Femur (tissue), 1 donor: ENCODE measurements around the gene HMCN2.

ENCODE experiments used
- DNase-seq: peaks from one replicate; pipeline ENCODE4 v3.0.0-alpha.2; 2017

The HMCN2 gene

DNA sequence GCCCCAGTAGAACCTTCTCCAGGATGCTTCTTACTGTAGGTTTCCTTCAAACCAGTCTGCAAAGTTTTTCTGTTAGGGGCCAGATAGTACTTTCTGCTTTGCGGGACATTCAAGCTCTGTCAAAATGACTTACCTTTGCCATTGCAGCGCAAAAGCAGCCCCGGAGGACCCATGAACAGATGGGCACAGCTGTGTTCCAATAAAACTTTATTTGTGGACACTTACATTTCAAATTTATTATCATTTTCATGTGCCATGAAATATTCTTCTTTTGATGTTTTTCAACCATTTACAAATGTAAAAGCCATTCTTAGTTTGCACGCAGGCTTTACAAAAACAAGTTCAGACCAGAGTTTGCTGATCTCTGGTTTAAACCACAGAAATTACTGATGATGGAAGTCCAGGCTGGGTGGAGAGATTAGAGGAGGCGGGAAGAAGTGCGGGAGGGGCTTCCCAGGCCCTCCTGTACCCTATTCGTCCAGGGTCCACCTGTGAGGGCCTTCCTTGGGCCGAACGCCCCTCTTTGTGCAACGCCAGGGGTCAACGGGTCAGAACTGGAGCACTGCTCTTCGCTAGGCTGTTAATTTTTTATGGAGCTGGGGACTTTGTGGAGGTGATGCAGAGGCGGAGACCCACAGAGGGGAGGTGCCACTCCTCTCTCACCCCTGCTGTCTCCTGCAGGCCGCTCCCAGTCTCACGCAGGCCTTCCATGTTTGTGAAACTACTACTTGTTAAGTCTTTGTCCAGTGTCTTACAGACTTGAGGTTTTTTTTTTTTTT is 171.6 kb downstream of the HMCN2 start:
- DNase-seq, result no peak

DNA sequence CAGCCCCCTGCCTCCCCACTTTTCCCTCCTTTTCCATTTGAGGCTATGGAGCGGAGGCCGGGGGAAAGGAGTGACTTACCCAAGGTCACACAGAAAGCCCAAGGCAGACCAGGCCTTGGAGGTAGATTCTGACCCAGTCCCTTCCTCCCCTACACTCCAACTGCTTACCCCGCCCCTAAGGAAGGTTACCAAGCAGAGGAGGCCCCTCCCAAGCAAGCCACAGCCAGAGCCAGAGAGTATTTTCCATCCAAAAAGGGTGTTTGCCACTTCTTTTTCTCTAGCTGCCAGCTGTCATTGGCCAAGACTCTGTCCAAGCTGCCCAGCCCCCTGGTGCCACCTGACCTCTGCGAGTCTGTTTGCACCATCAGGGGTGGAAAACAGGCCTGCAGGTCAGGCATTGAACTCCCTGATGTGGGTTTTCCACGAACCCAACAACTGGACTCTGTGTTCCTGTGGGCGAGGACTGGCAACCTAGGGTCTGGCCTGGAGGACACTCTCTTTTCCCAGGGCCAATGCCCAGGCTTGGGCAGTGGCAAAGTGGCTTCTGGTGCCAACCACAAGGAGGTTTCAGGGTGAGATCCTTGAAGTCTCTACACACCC is 172.9 kb downstream of the HMCN2 start:
- DNase-seq, result no peak

DNA sequence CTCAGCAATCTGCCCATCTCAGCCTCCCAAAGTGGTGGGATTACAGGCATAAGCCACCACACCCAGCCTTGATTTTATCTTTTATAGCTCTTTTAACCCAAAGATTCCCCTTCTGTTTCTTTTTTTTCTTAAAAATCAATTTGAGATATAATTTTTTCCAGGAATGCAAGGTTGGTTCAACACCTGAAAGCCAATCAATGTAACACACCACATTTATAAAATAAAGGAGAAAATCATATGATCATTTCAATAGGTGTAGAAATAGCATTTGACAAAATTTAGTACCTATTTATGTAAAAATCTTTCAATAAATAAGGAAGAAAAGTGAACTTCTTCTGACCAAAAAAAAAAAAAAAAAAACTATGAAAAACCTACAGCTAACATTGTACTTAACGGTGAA is 175.5 kb downstream of the HMCN2 start:
- DNase-seq, result no peak

DNA sequence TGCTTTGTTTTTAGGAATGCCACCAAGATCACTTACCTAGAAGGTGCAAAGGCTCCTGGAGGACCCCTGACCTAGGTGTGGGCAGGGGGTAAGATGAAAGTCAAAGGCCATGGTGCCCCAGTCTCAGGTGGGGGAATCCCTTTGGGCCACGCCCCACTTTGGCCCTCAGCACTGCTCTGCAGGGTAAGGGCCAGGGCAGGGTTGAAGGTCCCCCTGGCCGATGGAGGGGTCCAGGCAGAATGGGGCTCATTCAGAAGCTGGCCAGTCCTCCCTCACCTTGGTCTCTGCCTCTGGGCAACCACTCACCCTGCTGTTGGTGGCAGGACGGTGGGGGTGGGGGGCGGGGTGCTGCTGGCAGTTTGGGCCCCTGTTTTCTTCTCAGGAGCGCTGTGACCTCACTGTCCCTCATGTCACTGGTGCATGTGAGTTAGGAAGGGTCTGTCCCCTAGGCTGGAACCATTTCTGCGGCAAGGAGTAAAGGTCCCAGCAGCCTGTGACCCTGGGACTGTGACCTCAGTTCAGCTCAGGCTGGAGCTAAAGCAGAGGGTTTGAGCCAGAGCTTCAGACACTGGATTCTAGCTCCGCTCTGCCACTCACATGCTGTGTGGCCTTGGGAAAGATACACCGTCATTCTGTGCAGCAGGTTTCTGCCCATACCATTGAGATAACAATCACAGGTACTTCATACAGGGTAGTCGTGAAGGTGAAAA is 177.3 kb downstream of the HMCN2 start:
- no peak for DNase-seq

DNA sequence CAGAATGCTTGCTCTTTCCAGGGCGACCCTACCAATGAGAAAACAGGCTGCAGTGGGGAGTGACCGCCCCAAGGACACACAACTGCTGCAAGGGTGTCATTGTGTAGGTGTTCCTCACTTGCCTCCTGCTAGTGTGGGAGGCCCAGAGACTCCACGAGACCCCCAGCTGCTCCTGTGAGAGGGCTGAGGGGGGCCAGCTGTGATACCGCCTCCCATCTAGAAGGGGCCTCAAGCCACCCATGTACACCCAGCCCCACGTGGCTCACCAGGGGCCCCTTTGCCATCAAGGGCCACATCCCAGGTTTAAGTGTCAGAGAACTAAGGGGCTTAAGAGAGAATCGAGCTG is 177.9 kb downstream of the HMCN2 start:
- DNase-seq, result no peak

DNA sequence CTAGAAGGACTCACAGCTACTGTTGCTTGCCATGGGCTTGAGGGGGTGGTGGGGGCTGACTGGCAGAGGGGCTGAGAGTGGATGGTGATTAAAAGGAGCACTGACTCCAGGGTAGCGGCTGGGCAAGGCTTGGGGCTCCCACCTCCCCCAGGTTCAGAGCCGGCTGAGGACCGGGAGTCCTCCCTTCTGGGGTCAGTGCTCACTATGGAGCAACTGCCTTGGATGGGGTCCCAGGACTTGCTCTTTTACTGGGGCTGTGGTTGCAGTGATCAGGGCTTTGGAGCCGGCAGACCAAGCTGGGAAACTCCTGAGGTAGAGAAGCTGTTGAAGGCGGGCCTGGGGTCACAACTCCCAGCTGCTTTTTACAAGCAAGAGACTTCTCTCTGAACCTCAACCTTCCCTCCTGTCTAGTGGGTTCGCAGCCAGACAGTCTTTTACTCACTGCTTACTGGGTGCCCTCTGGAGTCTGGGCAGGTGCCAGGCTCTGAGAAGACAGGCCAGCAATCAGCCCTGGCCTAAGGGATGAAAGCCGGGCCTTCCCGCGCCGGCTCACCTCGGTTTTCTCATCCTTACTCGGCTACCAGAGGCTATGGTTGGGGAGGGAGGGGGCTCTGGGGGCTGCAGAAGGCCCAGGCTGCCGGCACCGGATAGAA is 178.4 kb downstream of the HMCN2 start:
- no peak for DNase-seq

DNA sequence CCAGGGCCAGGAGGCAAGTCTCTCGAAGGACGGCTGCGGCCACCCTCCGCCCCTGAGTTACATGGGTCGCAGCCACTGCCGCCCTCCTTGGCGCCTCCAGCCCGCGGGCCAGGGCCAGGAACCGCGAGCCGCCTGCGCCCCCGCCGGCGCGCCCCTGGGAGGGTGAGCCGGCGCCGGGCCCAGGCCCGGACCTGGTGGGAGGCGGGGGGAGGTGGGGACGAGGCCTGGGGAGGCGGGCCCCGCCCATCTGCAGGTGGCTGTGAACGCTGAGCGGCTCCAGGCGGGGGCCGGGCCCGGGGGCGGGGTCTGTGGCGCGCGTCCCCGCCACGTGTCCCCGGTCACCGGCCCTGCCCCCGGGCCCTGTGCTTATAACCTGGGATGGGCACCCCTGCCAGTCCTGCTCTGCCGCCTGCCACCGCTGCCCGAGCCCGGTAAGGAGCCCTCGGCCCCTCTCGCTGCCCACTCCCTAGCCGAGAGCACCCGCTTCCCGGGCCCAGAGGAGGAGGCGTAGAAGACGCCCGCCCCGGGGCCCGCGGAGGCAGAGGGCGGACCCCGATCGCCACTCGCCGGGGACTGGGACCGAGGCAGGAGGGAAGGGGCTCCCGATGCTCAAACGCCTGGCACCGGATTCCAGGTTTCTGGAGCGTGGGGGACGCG is 179.1 kb downstream of the HMCN2 start, which contains the start of gene ASS1:
ASS1 (plus strand) TSS at position 397 of the 657 bp plus-strand sequence. CDS start 7,268 bp downstream, outside the sequence.
- DNase-seq, result peak; percentile 76

DNA sequence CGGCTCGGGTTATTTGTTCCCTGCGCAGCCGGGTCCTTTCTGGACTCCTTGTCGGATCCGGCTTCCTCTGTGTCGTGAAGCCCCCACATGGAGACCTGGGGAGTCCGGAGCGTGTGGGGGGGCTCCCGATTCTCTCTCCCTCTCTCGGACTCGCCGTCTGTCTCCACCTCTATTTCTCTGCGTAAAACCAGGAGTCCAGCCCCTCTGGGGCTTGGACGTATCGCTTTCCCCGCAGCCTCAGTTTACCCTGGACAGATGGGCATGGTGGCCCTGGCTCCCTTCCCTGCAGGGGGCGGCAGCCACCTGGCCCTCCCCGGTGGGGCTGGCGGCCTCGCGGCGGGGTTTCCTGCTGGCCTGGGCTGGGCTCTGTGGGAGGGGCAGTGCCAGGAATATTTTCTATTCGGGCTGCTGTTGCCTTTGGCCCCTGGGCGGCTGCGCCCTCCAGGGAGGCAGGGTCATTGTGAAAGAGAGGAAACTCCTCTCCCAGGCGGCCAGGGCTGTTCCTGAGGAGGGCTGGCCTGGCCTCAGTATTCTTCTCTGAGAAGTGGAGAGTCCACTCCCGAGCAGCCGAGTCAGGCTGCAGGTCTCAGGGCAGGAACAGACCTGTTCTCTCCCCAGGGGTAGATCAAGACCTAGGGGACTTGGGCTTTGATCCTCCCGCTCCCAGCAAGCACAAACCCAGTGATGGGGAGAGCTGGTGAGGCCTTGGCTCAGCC is 179.9 kb downstream of the HMCN2 start:
- peak; percentile 64 for DNase-seq

DNA sequence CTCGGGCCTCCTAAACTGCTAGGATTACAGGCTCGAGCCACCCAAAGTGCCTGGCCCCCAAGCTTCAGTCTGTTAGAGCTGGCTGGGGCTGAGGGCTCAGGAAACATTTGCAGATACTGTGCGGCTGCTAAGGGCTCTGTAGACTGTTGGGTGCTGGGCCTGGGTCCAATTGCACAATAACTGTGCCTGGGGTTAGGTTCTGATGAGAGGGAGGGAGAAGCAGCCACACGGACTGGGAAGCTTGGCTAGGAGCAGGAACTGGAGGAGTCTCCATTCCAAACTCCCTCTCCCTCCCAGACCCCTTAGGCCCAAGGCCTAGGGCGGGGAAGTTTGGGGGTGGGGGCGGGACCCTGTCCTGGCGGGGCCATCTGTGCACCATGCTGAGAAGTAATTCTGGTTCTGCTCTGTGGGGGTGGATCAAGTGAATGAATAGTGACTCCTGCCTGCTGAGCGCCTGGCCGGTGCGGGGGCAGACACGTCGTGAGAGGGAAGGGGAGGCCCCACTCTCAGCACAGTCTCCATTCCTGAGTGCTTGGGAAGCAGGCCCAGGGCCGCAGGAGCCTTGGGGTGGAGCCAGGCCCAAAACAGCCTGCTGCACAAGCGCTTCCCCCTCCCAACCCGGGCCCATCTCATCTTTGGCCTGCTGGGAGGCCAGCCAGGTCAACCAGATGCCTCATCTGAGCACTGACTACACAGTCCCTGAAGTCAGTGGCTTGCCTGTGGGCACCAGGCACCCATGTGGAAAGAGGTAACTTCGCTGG is 180.7 kb downstream of the HMCN2 start:
- peak; percentile 91 for DNase-seq

DNA sequence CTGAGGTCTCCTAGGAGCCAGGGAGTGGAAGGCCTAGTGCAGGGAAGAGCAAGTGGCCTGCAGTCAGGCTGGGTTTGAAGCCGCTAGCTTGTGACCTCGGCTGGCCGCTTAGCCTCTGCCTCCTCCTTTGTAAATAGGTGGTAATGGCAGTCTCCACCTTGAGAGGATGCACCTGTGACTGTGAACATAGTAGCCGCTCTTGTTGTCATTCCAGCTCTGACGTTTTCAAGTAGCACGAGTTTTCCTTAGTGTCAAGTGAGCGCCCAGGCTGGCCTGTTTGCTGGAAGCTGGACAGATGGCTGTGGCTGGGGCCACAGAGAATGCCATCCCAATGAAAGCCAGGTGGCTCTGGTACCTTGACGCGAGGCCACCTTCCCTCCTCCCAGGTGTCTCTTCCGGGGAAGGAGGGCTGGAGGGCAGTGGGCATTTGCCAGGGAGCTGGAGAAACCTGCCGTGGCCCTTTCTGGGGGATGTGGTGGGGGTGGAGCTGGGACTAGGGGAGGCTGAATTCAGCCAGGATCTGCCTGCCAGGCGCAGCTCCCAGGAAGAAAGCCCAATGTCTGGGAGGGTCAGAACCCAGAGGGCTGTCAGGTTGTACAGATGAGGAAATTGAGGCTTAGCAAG is 181.7 kb downstream of the HMCN2 start:
- DNase-seq, result no peak

DNA sequence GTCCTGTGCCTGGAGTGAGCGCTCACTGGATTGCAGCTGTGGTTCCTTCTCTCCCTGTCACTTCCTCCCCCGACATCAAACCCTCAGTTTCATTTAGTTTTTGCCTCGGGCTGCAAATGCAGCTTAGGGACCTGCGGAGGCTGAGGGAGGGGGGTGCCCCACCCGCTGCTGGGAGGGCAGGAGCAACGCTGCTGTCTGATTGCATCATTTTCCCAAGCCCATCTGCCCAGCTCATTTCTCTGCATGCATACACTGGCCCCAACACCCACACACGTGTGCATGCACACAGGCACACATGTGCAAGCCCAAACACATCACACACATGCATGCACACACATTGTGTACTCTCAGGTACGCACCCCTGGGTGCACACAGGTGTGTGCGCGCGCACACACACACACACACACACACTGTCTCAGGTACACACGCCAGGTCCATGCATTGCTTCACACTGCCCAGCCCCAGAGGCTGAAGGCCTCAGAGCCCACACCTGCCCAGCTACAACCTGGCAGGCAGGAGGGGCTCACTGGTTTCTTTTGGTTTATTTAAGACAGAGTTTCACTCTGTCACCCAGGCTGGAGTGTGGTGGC is 182.6 kb downstream of the HMCN2 start:
- DNase-seq, result no peak

DNA sequence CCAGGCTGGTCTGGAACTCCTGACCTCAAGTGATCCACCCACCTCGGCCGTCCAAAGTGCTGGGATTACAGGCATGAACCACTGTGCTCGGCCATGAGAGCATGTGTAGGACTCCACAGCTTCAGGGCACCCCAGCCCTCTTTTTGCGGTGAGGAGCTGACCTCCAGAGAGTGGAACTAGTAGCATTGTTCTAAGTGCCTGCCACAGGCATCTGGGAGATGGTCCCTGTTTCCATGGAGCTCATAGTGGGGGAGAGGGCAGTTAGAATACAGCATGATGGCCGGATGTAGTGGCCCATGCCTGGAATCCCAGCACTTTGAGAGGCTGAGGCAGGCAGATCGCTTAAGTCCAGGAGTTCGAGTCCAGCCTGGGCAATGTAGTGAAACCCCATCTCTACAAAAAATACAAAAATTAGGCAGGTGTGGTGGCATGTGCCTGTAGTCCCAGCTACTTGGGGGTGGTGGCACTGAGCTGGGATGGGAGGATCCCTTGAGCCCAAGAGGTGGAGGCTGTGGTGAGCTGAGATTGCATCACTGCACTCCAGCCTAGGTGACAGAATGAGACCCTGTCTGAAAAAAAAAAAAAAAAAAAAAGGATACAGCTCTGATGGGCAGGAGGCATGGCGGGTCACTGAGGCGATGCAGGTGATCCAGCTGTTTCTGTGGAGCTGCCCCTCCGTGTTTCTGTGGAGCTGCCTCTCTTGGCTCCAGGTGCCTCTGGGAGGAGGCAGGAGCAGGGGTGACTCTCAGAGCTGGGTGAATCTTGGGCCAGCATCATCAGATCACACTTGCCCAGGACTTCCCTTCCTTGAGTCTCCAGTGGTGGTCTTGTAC is 183.4 kb downstream of the HMCN2 start:
- DNase-seq, result no peak

DNA sequence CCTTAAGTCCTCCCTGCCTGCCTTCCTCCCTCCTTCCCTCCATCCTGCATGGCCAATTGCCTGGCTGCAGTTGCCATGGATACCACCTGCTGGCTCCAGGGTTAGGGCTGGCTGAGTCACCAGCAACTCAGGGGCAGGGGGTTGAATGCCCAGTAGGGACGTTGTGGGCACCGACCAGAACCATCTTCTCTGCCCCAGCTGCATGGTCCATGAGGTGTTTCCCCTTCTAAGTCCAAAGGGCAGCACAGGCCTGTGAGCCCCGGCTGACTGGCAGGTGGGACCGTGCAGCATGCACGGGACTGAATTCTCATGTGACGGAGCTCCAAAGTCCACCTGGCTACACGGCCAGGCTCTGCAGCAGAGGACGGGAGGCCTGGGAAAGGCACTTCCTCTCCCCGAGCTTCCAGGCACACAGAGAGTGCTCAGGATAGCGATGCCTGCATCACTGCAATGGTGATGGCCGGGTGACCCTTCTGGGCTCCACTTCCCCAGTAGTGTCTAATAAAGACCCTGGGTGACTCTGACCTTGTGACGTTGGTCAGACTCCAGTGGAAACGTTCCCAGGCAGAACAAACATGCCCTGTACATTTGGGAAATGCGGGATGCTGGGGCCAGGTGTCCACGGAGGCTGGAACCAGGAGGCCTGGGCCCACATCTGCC is 184.9 kb downstream of the HMCN2 start:
- DNase-seq, result no peak

DNA sequence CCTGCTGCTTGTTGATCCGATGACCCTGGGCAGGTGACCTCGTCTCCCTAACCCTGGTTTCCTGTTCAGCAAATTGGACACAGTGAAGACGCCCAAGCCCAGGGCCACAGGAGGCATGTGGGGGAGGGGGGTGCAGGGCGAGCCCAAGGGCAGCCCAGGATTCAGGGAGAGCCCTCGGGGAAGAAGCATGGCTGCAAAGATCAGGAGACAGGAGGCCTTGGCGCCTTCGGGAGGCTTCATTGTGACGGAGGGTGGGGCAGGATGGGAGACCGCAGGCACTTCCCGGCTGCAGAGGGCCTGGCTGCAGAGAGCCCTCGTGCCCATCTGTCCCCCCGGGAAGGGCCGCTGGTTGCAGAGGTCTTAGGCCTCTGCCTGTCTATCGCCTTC is 185.4 kb downstream of the HMCN2 start:
- DNase-seq, result no peak

DNA sequence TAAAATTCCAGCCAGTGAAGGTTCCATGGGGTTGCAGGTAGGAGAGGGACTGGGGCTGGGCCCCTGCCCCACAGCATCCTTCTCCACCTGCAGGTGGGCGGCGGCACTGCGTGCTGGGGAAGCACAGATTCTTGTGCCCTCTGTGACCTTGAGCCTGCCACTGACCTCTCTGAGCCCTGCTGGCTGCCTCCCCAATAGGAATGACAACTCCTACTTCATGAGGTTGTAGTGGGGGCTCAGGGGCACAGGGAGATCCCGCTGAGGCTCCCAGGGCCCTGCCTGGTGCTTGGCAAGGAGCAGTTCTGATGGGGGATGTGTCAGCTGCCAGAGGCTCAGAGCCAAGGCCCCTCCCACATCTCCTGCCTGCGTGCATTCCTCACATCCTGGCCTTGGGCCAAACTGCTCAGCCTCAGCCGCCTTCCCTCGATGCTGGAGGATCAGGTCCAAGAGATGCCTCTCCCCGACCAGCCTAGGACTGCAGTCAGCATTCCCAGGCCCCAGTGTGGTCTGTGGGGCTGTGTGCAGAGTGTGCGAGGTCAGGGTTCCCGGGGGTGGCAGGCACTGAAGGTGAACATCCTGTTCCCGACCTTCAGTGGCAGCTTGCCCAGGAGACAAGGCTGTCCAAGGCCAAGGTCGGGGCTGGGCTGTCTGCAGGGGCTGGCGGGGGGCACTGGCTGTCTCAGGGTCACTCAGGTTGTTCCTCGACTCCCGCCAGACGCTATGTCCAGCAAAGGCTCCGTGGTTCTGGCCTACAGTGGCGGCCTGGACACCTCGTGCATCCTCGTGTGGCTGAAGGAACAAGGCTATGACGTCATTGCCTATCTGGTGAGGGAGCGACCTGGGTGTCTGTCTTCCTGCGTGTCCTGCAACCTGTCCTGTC is 186.2 kb downstream of the HMCN2 start:
- peak; percentile 86 for DNase-seq

DNA sequence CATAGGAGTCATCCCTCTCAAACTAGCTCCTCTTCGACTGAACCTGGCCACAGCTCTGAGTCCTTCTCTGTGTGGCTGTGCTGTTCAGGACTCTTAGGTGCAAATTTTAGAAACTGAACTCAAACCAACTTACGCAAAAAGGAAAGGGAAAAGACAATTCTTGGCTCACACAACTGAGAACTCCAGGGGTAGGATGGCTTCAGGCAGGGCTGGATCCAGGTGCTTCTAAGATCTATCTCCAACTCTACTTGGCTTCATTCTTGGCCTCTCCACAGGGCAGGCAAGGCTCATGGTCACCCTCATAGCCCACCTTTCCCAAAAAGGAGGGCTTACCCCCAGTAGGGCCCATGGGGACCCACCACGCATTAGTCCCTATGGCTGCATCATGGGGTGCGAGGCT is 187.3 kb downstream of the HMCN2 start:
- no peak for DNase-seq

DNA sequence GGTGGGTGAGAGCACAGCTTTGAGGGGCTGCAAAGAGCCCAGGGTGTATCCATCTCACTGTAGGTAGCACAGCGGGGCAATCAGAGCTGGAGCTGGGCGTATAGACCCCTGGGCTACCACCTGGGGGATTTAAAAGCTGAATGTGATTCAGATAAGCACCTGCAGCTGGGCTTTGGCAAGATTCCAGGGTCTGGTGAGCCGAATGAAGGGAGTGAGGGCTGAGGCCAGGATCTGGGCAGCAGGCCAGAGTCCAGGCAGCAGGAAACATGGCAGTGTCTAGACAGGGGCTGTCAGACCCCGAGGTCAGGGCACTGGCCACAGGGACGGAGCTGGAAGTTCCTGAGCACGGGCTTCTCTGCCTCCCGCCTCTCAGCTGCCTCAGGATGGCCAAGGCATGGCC is 187.9 kb downstream of the HMCN2 start:
- peak; percentile 54 for DNase-seq
